Stimulated activated naive CD4-positive, alpha-beta T cell treated with Interleukin-2 at 50 U/mL for 16 hours (primary cell): ENCODE measurements around the gene TMEM140.
A peak's percentile ranks its signal among the peaks of the same experiment; 100 is the strongest.
"Not testable (repeated sequence)": the region's sequence is repeated elsewhere in the genome, so short reads cannot be mapped to it uniquely, and the experiment has no call there.

Experiments used
- DNase-seq: peaks from one replicate; lab custom pipeline; 2025; lab: John Stamatoyannopoulos, UW

Gene TMEM140

GRCh38 chr7:135195156-135195555, 47.3 kb downstream of the TMEM140 start:
- DNase-seq: no peak

- DNase-seq: no peak
Observed at GRCh38 chr7:135195968-135196629, 48.2 kb downstream of the TMEM140 start.

- DNase-seq: no peak
Observed at GRCh38 chr7:135197343-135197742, 49.5 kb downstream of the TMEM140 start.

GRCh38 chr7:135197906-135198655, 50.2 kb downstream of the TMEM140 start:
- no peak for DNase-seq

- no peak for DNase-seq
Observed at GRCh38 chr7:135199439-135199838, 51.6 kb downstream of the TMEM140 start.

GRCh38 chr7:135200821-135201331, 53.0 kb downstream of the TMEM140 start:
- no peak for DNase-seq

GRCh38 chr7:135201350-135201749, 53.5 kb downstream of the TMEM140 start:
- DNase-seq: no peak

GRCh38 chr7:135204341-135204749, 56.5 kb downstream of the TMEM140 start:
- no peak for DNase-seq

GRCh38 chr7:135204876-135205275, 57.0 kb downstream of the TMEM140 start:
- no peak for DNase-seq

- no peak for DNase-seq
Observed at GRCh38 chr7:135205850-135206249, 58.0 kb downstream of the TMEM140 start.

GRCh38 chr7:135206941-135207391, 59.1 kb downstream of the TMEM140 start:
- DNase-seq: no peak

- DNase-seq: no peak
Observed at GRCh38 chr7:135207406-135208101, 59.7 kb downstream of the TMEM140 start.

- no peak for DNase-seq
Observed at GRCh38 chr7:135208102-135208793, 60.4 kb downstream of the TMEM140 start.

GRCh38 chr7:135209225-135209834, 61.5 kb downstream of the TMEM140 start:
- DNase-seq: no peak

- peak; percentile 40 for DNase-seq
Observed at GRCh38 chr7:135210888-135211178, 63.0 kb downstream of the TMEM140 start.

- peak; percentile 95 for DNase-seq
Observed at GRCh38 chr7:135211179-135211945, 63.5 kb downstream of the TMEM140 start, which contains the start of gene WDR91. Gene WDR91, minus strand, starts transcription at chr7:135211526. Its CDS starts 24 bp downstream, at chr7:135211502.

GRCh38 chr7:135211946-135212685, 64.2 kb downstream of the TMEM140 start:
- DNase-seq: not testable (repeated sequence)

- DNase-seq: no peak
Observed at GRCh38 chr7:135213831-135214230, 66.0 kb downstream of the TMEM140 start.

- no peak for DNase-seq
Observed at GRCh38 chr7:135215180-135215579, 67.3 kb downstream of the TMEM140 start.

GRCh38 chr7:135215698-135216097, 67.8 kb downstream of the TMEM140 start:
- no peak for DNase-seq
